MCF 10A (cell line): ENCODE results near the gene PYY. TPM values are rescaled to one million over a fixed set of nuclear protein-coding genes. Genes with fewer than 3 reads are reported as not detected.

ENCODE experiments used
- BruUV-seq: library from RNA; stranded (reverse); fragments of 400-500 nt; replicated peaks from 2 replicates; lab custom pipeline; 2021; lab: Mats Ljungman, UMichigan
- CTCF ChIA-PET: fragments of 300-600 bp; sonication (Branson Sonifier 250); formaldehyde crosslinking; extraction: SDS; loops from one replicate; lab custom pipeline; 2021; ENCODE audit warnings: antibody characterized with exemption, inconsistent platforms; lab: Yijun Ruan, JAX
- POLR2A ChIA-PET: fragments of 300-600, 350-650 bp; sonication (Branson Sonifier 250); formaldehyde crosslinking; extraction: SDS; loops from one replicate; lab custom pipeline; 2020; ENCODE audit warnings: antibody characterized with exemption, inconsistent platforms; lab: Yijun Ruan, JAX
- DNase-seq: peaks from one replicate; pipeline ENCODE4 v3.0.0-alpha.2; 2018; ENCODE audit not compliant: unreplicated experiment
- H3K27ac Mint-ChIP-seq: one replicate; pipeline ENCODE4 v1.8.0; 2022; ENCODE audit warnings: mild to moderate bottlenecking, low read depth, mixed read lengths; ENCODE audit not compliant: unreplicated experiment
- H3K27me3 Mint-ChIP-seq: one replicate; pipeline ENCODE4 v1.8.0; 2022; ENCODE audit warnings: mixed read lengths; ENCODE audit not compliant: insufficient read depth, unreplicated experiment
- H3K36me3 Mint-ChIP-seq: one replicate; pipeline ENCODE4 v1.8.0; 2022; ENCODE audit warnings: mild to moderate bottlenecking, moderate library complexity, mixed read lengths; ENCODE audit not compliant: insufficient read depth, unreplicated experiment
- H3K4me1 Mint-ChIP-seq: one replicate; pipeline ENCODE4 v1.8.0; 2022; ENCODE audit warnings: mixed read lengths; ENCODE audit not compliant: insufficient read depth, unreplicated experiment
- H3K4me3 Mint-ChIP-seq: one replicate; pipeline ENCODE4 v1.8.0; 2022; ENCODE audit warnings: mild to moderate bottlenecking, moderate library complexity, mixed read lengths; ENCODE audit not compliant: unreplicated experiment
- H3K9me3 Mint-ChIP-seq: one replicate; pipeline ENCODE4 v1.8.0; 2022; ENCODE audit warnings: mixed read lengths; ENCODE audit not compliant: unreplicated experiment
- intact Hi-C: fragments of 100-400 bp; cut with micrococcal nuclease; formaldehyde crosslinking; loops from 2 replicates; pipeline ENCODE4 v1.14.1; 2022
- total RNA-seq: library from RNA; stranded (reverse); gene quantifications from 2 replicates; pipeline ENCODE4 v1.2.3, GENCODE V29; 2022
- TF ChIP-seq, protein P1 (sequence below): fragments of 200-600 bp; IDR thresholded peaks from one replicate; pipeline ENCODE4 v1.8.0; 2022; ENCODE audit warnings: antibody characterized with exemption, mild to moderate bottlenecking; ENCODE audit not compliant: unreplicated experiment

Gene PYY
- total RNA-seq, 1 experiment from 2014 or later, result not detected

DNA sequence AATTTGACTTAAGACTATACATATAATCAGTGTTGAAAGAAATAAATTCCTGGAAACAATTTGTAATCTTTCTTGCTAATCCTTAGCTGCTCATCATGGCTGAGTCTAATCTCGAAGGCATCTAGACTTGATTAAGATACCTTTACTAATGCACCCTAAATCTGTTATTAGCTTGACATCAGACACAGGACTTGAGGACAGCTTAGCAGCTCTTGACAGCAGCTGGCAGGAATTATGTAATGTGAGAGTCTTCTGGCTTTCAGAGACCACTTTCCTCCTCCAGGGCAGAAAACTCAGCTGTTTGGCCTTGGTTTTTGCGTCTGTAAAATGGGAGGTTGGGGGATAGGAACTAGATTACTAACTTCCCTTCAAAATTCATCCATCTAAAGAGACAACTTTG is 39.3 kb downstream of the PYY start:
- no TSS peak for BruUV-seq
- H3K27ac Mint-ChIP-seq, result no peak overlapping the region
- CTCF ChIA-PET, result interaction anchor here (1.2 to 1.3 kb wide), 2 partner anchors 29 to 36 kb away, joined by 3 to 9 read pairs; no protein-coding TSS in a partner anchor
- DNase-seq, result no peak
- H3K9me3 Mint-ChIP-seq, result no peaks in the 10 kb centered on the region
- H3K4me1 Mint-ChIP-seq, result no peaks in the 10 kb centered on the region
- POLR2A ChIA-PET, result no interaction called here
- H3K27me3 Mint-ChIP-seq, result no peaks in the 10 kb centered on the region
- no peaks in the 10 kb centered on the region for H3K36me3 Mint-ChIP-seq
- TF ChIP-seq, protein P1, sequence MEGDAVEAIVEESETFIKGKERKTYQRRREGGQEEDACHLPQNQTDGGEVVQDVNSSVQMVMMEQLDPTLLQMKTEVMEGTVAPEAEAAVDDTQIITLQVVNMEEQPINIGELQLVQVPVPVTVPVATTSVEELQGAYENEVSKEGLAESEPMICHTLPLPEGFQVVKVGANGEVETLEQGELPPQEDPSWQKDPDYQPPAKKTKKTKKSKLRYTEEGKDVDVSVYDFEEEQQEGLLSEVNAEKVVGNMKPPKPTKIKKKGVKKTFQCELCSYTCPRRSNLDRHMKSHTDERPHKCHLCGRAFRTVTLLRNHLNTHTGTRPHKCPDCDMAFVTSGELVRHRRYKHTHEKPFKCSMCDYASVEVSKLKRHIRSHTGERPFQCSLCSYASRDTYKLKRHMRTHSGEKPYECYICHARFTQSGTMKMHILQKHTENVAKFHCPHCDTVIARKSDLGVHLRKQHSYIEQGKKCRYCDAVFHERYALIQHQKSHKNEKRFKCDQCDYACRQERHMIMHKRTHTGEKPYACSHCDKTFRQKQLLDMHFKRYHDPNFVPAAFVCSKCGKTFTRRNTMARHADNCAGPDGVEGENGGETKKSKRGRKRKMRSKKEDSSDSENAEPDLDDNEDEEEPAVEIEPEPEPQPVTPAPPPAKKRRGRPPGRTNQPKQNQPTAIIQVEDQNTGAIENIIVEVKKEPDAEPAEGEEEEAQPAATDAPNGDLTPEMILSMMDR, result no peak
- H3K4me3 Mint-ChIP-seq, result no peak overlapping the region
- intact Hi-C loops, result no loop called here

DNA sequence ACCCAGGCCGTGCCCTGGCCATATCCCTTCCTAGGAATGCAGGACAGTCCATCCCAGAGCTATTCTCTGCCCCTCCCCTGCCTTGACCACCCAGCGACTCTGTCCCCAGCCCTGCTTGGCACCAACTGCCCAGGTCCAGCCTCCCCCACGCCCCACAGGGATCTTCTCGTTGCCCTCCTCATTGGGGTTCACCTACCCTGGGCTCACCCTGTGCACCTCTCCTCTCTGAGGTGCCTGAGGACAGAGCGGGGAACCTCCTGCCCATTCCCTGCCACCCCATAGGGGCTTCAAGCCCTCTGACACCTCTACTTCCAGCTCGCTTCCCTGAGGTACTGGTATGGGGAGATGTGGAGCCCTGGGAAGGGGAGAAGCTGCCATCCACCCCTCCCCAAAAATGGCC is 40.2 kb downstream of the PYY start:
- POLR2A ChIA-PET, result no interaction called here
- CTCF ChIA-PET, result interaction anchor here (0.5 to 1.3 kb wide), 3 partner anchors 30 to 82 kb away, joined by 3 to 9 read pairs (median 3); no protein-coding TSS in a partner anchor

DNA sequence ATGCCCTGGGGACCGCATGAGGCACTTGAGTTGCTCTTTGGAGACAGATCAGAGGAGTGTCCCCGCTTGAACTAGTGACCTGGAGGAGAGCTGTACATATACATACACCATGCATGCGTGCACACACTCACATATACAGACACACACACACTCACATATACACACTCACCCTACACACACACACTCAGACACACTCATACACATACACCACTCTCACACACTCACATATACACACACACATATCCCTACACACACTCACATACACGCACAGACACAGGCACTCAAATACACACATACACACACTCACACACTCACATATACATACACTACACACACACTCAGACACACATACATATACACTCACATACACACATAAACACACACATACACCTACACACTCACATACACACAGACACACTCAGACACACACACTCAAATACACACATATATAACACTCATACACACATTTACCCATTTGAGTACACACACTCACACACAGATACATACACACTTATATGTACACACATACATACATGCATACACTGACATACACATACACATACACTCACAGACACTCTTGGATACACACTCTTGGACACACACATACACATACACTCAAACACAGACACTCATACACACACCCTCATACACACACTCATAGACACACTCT is 41.0 kb downstream of the PYY start:
- CTCF ChIA-PET, result interaction anchor here (0.6 to 7.7 kb wide), 3 partner anchors 34 to 152 kb away, joined by 3 to 39 read pairs (median 3); no protein-coding TSS in a partner anchor
- intact Hi-C loops, result no loop called here
- TF ChIP-seq, protein P1, result no peak
- no peak overlapping the region for H3K27ac Mint-ChIP-seq
- no peaks in the 10 kb centered on the region for H3K27me3 Mint-ChIP-seq
- POLR2A ChIA-PET, result no interaction called here
- DNase-seq, result no peak
- H3K4me3 Mint-ChIP-seq, result no peak overlapping the region
- BruUV-seq, result no TSS peak
- H3K9me3 Mint-ChIP-seq, result no peaks in the 10 kb centered on the region
- no peaks in the 10 kb centered on the region for H3K4me1 Mint-ChIP-seq
- no peaks in the 10 kb centered on the region for H3K36me3 Mint-ChIP-seq

More for the DNA sequence above, 40.2 kb downstream of the PYY start:
- TF ChIP-seq, protein P1, result no peak
- Mint-ChIP-seq H3K4me3 (no peak overlapping the region), H3K27me3 (no peaks in the 10 kb centered on the region), H3K27ac (no peak overlapping the region), H3K4me1 (no peaks in the 10 kb centered on the region), H3K36me3 (no peaks in the 10 kb centered on the region), H3K9me3 (no peaks in the 10 kb centered on the region)
- no peak for DNase-seq
- BruUV-seq, result no TSS peak
- intact Hi-C loops, result no loop called here

DNA sequence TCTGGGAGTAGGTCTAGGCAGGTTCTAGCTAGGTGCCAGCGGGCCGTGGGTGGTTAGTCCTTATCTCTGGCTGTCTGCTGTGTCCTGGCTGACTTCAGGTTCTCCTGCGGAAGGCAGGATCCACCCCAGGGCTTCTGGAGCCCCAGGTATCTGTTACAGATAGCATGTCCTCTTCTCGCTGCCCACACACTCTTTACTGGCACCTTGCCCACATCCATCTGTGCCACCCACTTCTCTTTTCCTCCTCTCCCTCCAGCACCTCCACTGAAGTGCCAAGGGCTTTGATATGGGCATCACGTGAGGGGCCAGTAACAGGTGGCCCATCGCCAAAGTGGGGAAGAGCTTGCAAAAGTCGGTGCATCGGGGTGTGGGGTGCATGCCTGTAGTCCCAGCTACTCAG is 41.8 kb downstream of the PYY start:
- Mint-ChIP-seq H3K27me3 (no peaks in the 10 kb centered on the region), H3K4me3 (no peak overlapping the region), H3K27ac (no peak overlapping the region), H3K36me3 (no peaks in the 10 kb centered on the region), H3K9me3 (no peaks in the 10 kb centered on the region), H3K4me1 (no peaks in the 10 kb centered on the region)
- DNase-seq, result no peak
- TF ChIP-seq, protein P1, result no peak
- CTCF ChIA-PET, result interaction anchor here (0.6 to 7.7 kb wide), 5 partner anchors 33 to 151 kb away, joined by 3 to 39 read pairs (median 4); no protein-coding TSS in a partner anchor
- BruUV-seq, result no TSS peak
- intact Hi-C loops, result no loop called here
- POLR2A ChIA-PET, result no interaction called here
